Measurements from ENCODE around the gene VAV2. TPM values are rescaled to one million over a fixed set of nuclear protein-coding genes. Genes with fewer than 3 reads are reported as not detected.

The VAV2 gene
- total RNA-seq, 8 experiments from 2014 or later: 5.9 to 33.0 (median 14.9) TPM

DNA sequence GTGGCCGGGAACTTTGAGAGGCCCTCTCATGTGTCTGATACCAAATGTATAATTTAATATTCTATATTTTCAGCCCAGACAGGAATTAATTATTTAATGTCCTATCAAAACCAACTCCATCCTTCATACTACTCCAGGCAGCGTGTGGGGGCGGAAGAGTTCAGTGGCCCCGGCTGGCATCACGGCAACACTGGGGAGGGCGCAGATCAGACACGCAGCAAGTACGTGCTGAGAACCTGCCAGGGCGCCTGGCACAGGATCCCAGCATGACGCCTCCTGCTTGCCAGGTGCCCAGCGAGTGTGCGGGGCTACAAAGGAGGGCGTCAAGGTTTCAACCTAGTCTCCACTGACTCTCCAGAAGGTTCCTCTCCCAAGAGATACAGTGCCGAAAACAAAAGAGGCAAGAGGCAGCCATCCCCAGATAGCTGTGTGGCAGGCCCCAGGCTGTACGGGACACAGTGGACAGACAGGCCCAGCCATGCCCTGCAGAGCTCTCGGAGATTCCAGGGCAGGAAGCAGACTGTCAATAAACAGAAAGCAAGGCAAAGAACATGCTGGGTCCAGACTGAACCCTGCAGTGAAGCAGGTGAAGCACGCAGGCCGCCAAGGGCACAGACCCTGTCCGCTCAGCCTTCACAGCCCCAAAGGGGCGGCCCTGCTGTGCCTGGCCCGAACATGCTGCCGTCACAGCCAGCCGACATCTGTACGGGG, 110.3 kb downstream of the VAV2 start:
- Histone ChIP-seq H3K4me1 (replicated peaks in 1 of 2) (peaks cover 93 to 100% of the 10 kb centered on the region in 2 donors), H3K4me3 (no peak overlapping the region), H3K27ac (peak overlapping the region; percentile 67 to 68)
- 83 to 98% (median 92%) methylated on average over 1 to 11 of the region's 24 CpGs; no CpG with 5 or more reads in 4 of the 10 experiments for WGBS, 10 experiments
- ATAC-seq (replicated peaks in 6 of 8): peak in 1 of 8 experiments; percentile 1
- in situ Hi-C loops (cut with MboI; ENCODE audit: low pct_unique_long_range_greater_than_20kb in 2 of 9, low sequenced_read_pairs in 9 of 9, unreplicated experiment in 9 of 9): no loop called here

DNA sequence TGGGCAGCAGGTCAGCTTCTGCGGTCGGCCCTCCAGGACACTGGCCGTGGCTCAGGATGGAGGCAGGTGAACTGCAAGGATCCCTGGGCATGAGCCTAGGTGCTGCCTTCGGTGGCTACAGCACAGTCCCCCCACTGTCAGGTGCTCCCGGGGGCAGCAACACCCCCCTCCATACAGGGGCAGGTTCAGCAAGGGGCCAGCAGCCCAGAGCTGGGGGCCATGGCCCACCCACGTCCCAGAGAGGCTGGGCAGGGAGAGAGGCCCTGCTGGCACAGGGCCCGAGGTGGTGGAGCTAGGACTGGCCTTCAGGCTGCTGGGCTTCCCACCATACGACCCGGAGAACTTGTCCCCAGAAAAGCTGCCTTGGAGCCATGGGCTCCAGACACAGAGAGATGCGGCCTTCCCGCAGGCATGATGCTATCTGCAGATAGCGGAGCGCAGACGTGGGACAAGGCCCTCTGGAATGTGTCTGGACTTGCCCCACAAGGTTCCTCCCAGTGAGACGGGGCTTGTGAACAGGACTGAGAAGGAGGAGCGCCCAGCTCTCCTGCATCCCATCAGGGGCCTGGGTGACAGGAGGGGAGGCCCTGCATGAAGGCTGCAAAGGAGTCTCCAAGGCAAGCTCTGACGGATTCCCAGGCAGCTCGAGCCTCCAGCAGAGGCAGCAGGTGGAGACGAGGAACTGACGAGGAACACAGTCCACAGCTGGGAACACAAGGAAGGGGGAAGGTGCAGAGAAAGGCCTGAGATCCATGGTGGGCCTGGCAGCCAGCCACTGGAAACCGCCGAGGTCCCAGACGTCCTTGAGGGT, 111.1 kb downstream of the VAV2 start:
- peak overlapping the region; percentile 18 to 67 for H3K27ac ChIP-seq
- in situ Hi-C loops (cut with MboI; ENCODE audit: low pct_unique_long_range_greater_than_20kb in 2 of 9, low sequenced_read_pairs in 9 of 9, unreplicated experiment in 9 of 9): no loop called here
- 80 to 100% (median 84%) methylated on average over 1 to 6 of the region's 23 CpGs; no CpG with 5 or more reads in 5 of the 10 experiments for WGBS, 10 experiments
- no peak overlapping the region for H3K4me3 ChIP-seq
- peak in 4 of 8 experiments; percentile 16 to 56 (median 38) for ATAC-seq (replicated peaks in 6 of 8)
- H3K4me1 ChIP-seq (replicated peaks in 1 of 2): peaks cover 93 to 100% of the 10 kb centered on the region in 2 donors

DNA sequence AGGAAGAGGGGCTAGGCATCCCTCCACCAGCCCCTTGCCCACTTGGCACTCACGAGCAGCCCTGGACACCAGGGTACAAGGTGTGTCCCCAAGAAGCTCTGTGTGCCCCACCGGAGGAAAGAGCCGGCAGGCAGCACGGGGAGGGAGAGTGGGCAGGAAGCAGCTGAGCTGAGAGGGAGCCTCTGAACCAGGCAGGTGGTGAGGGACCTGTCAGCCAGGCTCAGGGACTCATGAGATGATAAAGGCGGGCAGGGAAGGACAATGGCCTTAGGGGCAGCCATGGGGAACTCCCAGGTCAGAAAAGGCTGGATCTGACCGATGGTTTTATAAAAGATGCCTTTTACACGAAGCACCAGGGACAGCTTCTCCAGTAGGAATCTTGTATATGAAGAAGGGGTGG, 112.0 kb downstream of the VAV2 start:
- Histone ChIP-seq H3K4me1 (replicated peaks in 1 of 2) (peaks cover 95 to 100% of the 10 kb centered on the region in 2 donors), H3K27ac (peak overlapping the region; percentile 24 to 41), H3K4me3 (no peak overlapping the region)
- in situ Hi-C loops (cut with MboI; ENCODE audit: low pct_unique_long_range_greater_than_20kb in 2 of 9, low sequenced_read_pairs in 9 of 9, unreplicated experiment in 9 of 9): no loop called here
- no peak for ATAC-seq (replicated peaks in 6 of 8)
- 77 to 92% (median 80%) methylated on average over 1 to 5 of the region's 7 CpGs; no CpG with 5 or more reads in 5 of the 10 experiments for WGBS, 10 experiments

DNA sequence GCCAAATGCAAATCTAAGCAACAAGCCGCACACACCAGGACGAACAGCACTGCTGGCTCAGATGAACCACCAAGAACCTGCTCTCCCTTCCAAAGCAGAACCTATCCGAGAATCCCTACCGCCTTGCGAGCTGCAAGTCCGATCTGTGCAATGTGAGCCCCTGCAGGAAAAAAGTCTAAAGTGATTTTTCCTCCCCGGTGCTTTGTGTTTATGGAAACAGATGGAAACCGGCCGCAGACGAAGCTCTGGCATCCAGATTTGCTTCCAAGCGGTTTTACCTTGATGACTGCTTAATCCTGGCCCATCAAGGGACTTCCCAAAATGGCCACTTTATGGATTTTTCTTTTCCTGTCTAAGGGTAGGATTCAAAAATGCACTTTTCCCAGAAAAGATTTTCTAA, 112.5 kb downstream of the VAV2 start:
- ATAC-seq (replicated peaks in 6 of 8): no peak
- Histone ChIP-seq H3K27ac (peak overlapping the region in 1 of 2 donors; percentile 41), H3K4me1 (replicated peaks in 1 of 2) (peaks cover 95 to 100% of the 10 kb centered on the region in 2 donors), H3K4me3 (no peak overlapping the region)
- WGBS, 10 experiments: 78 to 100% (median 88%) methylated on average over 2 to 8 of the region's 11 CpGs; no CpG with 5 or more reads in 2 of the 10 experiments
- in situ Hi-C loops (cut with MboI; ENCODE audit: low pct_unique_long_range_greater_than_20kb in 2 of 9, low sequenced_read_pairs in 9 of 9, unreplicated experiment in 9 of 9): no loop called here

DNA sequence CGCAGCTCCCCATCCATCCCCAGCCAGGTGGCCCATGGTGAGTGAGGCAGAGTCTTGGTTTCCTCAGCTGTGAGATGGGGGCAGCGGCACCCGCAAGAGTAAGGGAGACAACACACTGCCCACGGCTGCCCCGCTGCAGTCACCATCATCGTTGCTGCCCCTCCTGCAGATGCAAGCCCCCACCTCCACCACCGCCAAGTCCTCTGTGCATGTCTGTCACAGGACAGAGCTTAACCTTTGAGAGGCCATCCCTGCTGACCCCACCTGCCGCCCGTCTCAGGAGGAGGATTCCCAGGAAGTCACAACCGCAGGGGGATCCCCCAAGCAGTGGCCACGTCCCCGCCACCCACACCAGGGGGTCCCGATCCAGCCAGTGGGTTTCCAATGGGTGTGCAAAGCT, 113.7 kb downstream of the VAV2 start:
- in situ Hi-C loops (cut with MboI; ENCODE audit: low pct_unique_long_range_greater_than_20kb in 2 of 9, low sequenced_read_pairs in 9 of 9, unreplicated experiment in 9 of 9): no loop called here

DNA sequence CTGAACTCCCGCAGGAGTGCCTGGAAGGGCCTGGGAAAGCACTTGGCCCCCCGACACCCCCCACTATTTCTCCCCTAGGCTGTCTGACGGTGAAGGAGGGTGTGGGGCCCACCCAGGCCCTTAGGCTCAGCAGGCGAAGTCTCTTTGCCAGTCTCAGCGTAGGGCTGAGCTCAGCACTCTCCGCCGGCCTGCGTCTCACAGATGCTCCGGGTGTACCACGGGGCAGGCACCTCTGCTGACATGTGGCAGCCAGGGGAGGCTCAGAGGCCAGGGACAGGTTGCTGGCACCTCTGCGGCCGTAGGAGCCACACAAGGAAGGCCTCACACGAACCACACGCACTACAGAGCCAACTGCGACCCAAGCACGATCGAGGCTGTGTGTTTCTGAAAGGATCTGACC, 114.2 kb downstream of the VAV2 start:
- Histone ChIP-seq H3K4me1 (replicated peaks in 1 of 2) (peaks cover 97 to 99% of the 10 kb centered on the region in 2 donors), H3K4me3 (no peak overlapping the region), H3K27ac (peak overlapping the region; percentile 33 to 49)
- ATAC-seq (replicated peaks in 6 of 8): peak in 2 of 8 experiments; percentile 2 to 9
- in situ Hi-C loops (cut with MboI; ENCODE audit: low pct_unique_long_range_greater_than_20kb in 2 of 9, low sequenced_read_pairs in 9 of 9, unreplicated experiment in 9 of 9): no loop called here
- WGBS, 10 experiments: 88 to 91% (median 90%) methylated on average over 2 to 8 of the region's 17 CpGs; no CpG with 5 or more reads in 7 of the 10 experiments

More for the DNA sequence above, 113.7 kb downstream of the VAV2 start:
- H3K27ac ChIP-seq: peak overlapping the region; percentile 28 to 49
- no peak overlapping the region for H3K4me3 ChIP-seq
- peaks cover 99 to 100% of the 10 kb centered on the region in 2 donors for H3K4me1 ChIP-seq (replicated peaks in 1 of 2)
- WGBS, 10 experiments: 80% methylated on average over 2 of the region's 13 CpGs; no CpG with 5 or more reads in 9 of the 10 experiments
- no peak for ATAC-seq (replicated peaks in 6 of 8)

DNA sequence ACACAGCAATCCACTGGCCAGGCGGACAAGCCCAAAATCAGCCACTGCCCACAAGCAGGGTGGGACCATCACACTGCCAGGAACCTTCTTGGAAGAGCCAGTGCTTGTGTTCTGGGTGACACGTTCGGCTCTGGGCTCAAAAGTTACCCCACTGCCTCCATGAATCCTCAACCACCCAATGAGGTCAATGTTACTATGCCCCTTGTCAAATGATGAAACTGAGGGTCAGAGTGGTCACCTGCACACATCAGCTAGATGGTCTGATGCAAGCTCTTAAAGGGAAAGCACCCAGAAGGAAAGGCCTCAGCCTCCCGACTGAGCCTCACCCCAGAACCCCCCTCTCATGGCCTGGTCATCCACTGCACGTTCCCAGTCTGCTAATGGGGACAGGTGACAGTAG, 114.8 kb downstream of the VAV2 start:
- in situ Hi-C loops (cut with MboI; ENCODE audit: low pct_unique_long_range_greater_than_20kb in 2 of 9, low sequenced_read_pairs in 9 of 9, unreplicated experiment in 9 of 9): no loop called here
- Histone ChIP-seq H3K4me1 (replicated peaks in 1 of 2) (peaks cover 91 to 93% of the 10 kb centered on the region in 2 donors), H3K4me3 (no peak overlapping the region), H3K27ac (peak overlapping the region; percentile 49 to 73)
- ATAC-seq (replicated peaks in 6 of 8): peak in 2 of 8 experiments; percentile 27 to 28
- 33 to 83% (median 70%) methylated on average over 1 of the region's 5 CpGs; no CpG with 5 or more reads in 6 of the 10 experiments for WGBS, 10 experiments

DNA sequence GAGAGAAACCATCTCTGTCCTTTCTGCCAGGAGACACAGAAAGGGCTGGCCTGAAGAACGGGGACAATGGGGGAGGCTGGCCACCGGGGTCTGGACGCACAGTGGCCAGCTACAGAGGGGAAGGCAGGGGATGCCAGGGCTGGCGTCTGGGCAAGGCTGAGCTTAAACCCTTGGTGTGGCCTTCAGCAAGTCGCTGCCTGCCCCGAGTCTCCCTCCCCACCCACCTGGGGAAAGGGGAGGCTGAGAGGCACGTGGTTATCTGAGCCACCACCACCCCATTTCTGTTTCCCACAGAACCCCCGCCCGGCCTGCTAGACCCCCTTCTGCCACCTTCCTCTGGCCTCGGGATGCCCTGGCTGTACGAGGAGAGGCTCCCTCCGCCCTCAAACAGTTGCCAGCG, 115.3 kb downstream of the VAV2 start:
- H3K27ac ChIP-seq: peak overlapping the region; percentile 49 to 73
- in situ Hi-C loops (cut with MboI; ENCODE audit: low pct_unique_long_range_greater_than_20kb in 2 of 9, low sequenced_read_pairs in 9 of 9, unreplicated experiment in 9 of 9): no loop called here
- peaks cover 86 to 88% of the 10 kb centered on the region in 2 donors for H3K4me1 ChIP-seq (replicated peaks in 1 of 2)
- ATAC-seq (replicated peaks in 6 of 8): no peak
- WGBS, 10 experiments: 55% methylated on average over 5 of the region's 13 CpGs; no CpG with 5 or more reads in 9 of the 10 experiments
- no peak overlapping the region for H3K4me3 ChIP-seq

DNA sequence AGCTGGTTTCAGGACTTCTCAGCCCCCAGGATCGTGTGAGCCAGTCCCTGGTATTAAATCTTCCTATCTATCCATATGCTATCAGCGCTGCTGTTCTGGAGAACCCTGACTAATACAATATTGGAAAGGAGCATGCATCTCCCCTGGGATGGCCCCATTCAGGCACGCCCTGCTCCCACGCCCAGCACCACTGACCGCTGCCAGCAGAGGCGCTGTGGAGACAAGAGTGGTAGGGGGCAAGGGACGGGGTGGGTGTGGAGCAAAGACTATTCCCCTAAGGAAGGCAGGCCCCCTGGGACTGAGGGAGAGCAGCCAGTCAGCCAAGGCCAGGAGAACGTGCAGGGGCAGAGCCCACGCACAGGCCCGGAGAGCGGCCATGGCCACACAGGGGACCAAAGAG, 116.0 kb downstream of the VAV2 start:
- ATAC-seq (replicated peaks in 6 of 8): peak in 6 of 8 experiments; percentile 19 to 56 (median 47)
- Histone ChIP-seq H3K4me3 (no peak overlapping the region), H3K27ac (peak overlapping the region in 1 of 2 donors; percentile 73), H3K4me1 (replicated peaks in 1 of 2) (peaks cover 79 to 81% of the 10 kb centered on the region in 2 donors)
- in situ Hi-C loops (cut with MboI; ENCODE audit: low pct_unique_long_range_greater_than_20kb in 2 of 9, low sequenced_read_pairs in 9 of 9, unreplicated experiment in 9 of 9): no loop called here
- WGBS, 10 experiments: 80 to 100% (median 88%) methylated on average over 2 to 4 of the region's 11 CpGs; no CpG with 5 or more reads in 7 of the 10 experiments

DNA sequence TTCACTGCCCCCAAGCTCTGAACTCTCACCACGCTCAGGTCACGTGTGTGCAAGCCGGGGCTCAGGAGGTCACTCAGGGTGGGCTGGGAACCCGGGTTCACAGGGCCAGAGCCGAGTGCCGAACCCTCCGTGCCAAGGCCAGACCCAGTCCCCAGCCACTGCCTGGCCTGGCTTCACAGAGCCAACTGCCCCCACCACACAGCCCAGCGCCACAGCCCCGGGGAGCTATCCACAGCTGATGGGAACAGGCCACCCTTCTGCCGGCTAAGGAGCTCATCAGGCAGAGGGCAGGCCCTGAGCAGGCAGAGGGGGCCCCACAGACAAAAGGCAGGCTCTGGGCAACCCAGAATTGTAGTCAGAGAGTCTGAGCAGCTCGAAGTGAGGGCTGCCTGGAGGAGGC, 117.0 kb downstream of the VAV2 start:
- H3K27ac ChIP-seq: peak overlapping the region; percentile 53 to 73
- peak in 3 of 8 experiments; percentile 13 to 22 (median 21) for ATAC-seq (replicated peaks in 6 of 8)
- in situ Hi-C loops (cut with MboI; ENCODE audit: low pct_unique_long_range_greater_than_20kb in 2 of 9, low sequenced_read_pairs in 9 of 9, unreplicated experiment in 9 of 9): no loop called here
- WGBS, 10 experiments: 72 to 89% methylated on average over 3 to 5 of the region's 11 CpGs; no CpG with 5 or more reads in 8 of the 10 experiments
- H3K4me1 ChIP-seq (replicated peaks in 1 of 2): peaks cover 74 to 75% of the 10 kb centered on the region in 2 donors
- no peak overlapping the region for H3K4me3 ChIP-seq

DNA sequence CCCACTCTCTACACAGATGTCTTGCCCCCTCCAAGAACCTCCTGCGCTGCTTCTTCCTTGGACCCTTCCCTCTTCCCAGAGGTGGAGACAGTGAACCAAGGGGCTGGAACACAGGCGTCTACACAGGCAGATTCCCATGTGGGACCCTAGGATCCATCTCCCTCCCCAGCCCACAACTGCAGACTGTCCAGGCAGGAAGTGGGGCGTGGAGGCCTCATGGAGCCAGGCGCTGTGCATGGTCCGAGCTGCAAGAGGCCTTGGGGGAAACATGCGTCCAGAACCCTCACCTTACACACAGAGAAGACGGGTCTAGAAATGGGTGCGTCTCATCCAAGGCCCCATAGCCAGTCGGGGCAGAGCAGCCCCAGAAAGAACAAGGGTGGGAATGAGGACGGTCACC, 117.5 kb downstream of the VAV2 start:
- in situ Hi-C loops (cut with MboI; ENCODE audit: low pct_unique_long_range_greater_than_20kb in 2 of 9, low sequenced_read_pairs in 9 of 9, unreplicated experiment in 9 of 9): no loop called here
- WGBS, 10 experiments: 20 to 100% (median 79%) methylated on average over 1 to 3 of the region's 10 CpGs; no CpG with 5 or more reads in 5 of the 10 experiments
- H3K27ac ChIP-seq: peak overlapping the region; percentile 53 to 56
- ATAC-seq (replicated peaks in 6 of 8): peak in 2 of 8 experiments; percentile 0 to 6
- H3K4me3 ChIP-seq: no peak overlapping the region
- H3K4me1 ChIP-seq (replicated peaks in 1 of 2): peaks cover 74 to 75% of the 10 kb centered on the region in 2 donors

DNA sequence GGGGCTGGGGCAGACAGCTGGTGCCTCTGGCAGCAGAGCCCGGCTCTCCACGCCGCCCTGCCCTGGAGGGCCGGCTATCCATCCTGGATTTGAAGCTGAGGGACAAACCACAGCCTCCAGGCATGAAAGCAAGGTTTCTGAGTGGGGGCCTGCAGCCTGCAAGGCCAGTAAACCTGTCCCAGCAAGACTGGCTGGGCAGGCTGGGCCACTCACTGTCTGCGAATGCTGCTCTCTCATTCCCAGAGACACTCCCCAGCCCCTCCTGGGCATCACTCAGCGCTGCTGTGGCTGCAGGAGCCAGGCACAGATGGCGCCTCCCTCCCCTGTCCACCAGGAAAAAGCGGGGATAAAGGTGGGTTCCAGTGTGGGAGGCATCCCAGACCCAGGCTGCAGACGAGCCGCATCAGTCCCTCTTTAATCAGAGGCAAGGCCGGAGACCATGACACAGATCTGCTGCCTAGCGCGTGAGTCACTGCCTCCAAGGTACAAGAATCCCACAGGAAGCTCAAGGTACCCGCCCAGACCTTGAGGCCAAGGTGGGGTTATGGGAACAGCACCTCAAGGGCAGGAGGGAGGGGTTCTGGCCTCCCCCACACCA, 118.0 kb downstream of the VAV2 start:
- H3K27ac ChIP-seq: peak overlapping the region; percentile 53 to 56
- ATAC-seq (replicated peaks in 6 of 8): peak; percentile 50 to 79 (median 69)

More for the DNA sequence above, 118.0 kb downstream of the VAV2 start:
- Histone ChIP-seq H3K4me3 (no peak overlapping the region), H3K4me1 (replicated peaks in 1 of 2) (peaks cover 72 to 73% of the 10 kb centered on the region in 2 donors)
- WGBS, 10 experiments: 20 to 90% (median 70%) methylated on average over 2 to 7 of the region's 14 CpGs; no CpG with 5 or more reads in 7 of the 10 experiments
- in situ Hi-C loops (cut with MboI; ENCODE audit: low pct_unique_long_range_greater_than_20kb in 2 of 9, low sequenced_read_pairs in 9 of 9, unreplicated experiment in 9 of 9): no loop called here

Measured in motor neuron (in vitro differentiated cells).